Measurements from ENCODE around the gene RBM17. TPM values are rescaled to one million over a fixed set of nuclear protein-coding genes. Genes with fewer than 3 reads are reported as not detected.
"Not testable (repeated sequence)": the region's sequence is repeated elsewhere in the genome, so short reads cannot be mapped to it uniquely, and the experiment has no call there.

RBM17 gene
- total and polyA plus RNA-seq, 11 donors = 29.2 to 83.9 (median 60.6) TPM

DNA sequence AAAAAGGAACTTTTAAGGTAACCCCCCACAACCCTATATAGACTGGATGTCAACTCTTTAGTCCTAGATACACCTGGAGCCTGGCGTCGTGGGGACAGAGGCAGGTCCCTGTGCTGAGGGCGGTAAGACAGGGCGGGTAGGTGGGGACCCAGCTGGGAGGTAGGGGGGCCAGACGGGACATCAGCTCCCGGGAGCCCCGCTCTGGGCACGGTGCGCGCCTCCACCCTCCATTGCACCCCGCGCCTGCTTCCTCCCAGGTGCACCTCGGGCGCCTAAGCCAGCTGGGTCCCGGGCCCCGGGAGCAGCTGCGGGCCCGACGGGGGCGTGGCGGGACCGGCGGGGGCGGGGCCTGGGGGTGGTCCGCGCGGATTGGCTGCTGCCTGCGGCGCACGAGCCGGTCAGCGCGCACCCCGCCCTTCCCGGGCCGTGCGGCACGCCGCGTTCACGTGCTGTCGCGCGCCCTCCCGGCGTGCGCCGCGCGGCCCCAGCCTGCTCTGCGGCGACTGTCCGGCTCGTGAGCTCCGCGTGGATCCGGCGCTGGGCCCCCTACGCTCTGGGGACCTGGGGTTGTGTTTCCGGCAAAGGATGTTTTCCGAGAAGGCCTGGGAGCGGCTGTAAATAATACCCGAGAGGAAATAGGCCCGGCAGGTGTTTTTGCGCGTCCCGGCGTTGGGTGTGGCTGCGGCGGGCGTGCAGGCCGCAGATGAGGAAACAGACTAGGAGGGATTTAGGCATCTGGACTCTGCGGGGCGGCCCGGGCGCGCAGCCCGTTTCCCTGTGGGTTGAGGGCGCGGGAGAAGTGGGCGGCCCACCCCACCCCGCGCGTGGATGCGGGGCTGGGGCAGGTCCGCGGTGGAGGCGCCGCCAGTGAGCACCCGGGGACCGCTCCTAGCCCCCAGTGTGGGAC is 74.8 kb downstream of the RBM17 start:
- peak; percentile 97 to 100 (median 98) for ATAC-seq
- intact Hi-C loops (cut with DNase I) = loop anchor here in 7 of 10 donors (2.0 to 5.0 kb wide), 4 partner anchors 19 to 71 kb away; partner anchors contain the start of gene PFKFB3 (in 7 of the 7)

DNA sequence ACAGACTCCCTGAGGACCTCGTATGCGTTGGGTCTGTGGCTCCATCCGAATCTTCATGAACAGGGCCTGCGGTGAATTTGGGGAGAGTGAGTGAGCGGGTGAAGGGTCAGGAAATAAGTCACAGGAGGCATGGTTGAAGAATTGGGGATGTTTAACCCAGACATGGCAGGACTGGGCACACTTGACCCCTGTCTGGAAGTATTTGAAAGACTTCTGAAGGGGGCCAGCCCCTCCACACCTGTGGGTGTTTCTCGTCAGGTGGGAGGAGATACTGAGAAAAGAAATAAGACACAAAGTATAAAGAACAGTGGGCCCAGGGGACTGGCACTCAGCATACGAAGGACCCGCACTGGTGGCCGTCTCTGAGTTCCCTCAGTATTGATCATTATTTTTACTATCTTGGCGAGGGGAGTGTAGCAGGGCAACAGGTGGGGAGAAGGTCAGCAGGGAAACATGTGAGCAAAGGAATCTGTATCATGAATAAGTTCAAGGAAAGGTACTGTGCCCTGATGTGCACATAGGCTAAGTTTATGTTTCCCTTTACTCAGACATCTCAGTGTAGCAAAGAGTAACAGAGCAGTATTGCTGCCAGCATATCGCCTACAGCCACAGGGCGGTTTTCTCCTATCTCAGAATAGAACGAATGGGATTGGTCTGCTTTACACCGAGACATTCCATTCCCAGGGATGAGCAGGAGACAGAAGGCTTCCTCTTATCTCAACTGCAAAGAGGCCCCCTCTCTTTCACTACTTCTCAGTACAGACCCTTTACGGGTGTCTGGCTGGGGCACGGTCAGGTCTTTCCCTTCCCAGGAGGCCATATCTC is 75.6 kb downstream of the RBM17 start:
- H3K4me3 ChIP-seq = peak overlapping the region; percentile 55 to 93 (median 78)
- H3K36me3 ChIP-seq = peaks cover 0 to 17% (median 7%) of the 10 kb centered on the region in 9 donors
- TF ChIP-seq POLR2A (IDR thresholded peaks at IDR 0.05) = no peak
- TF ChIP-seq CTCF (IDR thresholded peaks at IDR 0.05) = no peak
- peak in 1 of 5 donors; percentile 17 for DNase-seq
- peak overlapping the region; percentile 83 to 99 (median 94) for H3K27ac ChIP-seq
- H3K9me3 ChIP-seq = no peaks in the 10 kb centered on the region
- H3K4me1 ChIP-seq = peaks cover 4 to 48% (median 26%) of the 10 kb centered on the region in 12 donors
- H3K27me3 ChIP-seq = no peaks in the 10 kb centered on the region
- ATAC-seq = no peak
- 14 to 31% (median 19%) methylated on average over 16 of the region's 16 CpGs for WGBS, 4 donors
- intact Hi-C loops (cut with DNase I) = loop anchor here in 7 of 10 donors (2.0 to 5.0 kb wide), 3 partner anchors 38 to 72 kb away; partner anchors contain the start of gene PFKFB3 (in 7 of the 7)

More for the DNA sequence above, 74.8 kb downstream of the RBM17 start:
- Histone ChIP-seq H3K4me3 (peak overlapping the region; percentile 55 to 93 (median 78)), H3K36me3 (peaks cover 0 to 17% (median 7%) of the 10 kb centered on the region in 9 donors), H3K9me3 (no peaks in the 10 kb centered on the region), H3K27me3 (no peaks in the 10 kb centered on the region), H3K27ac (peak overlapping the region; percentile 83 to 99 (median 94)), H3K4me1 (peaks cover 4 to 44% (median 24%) of the 10 kb centered on the region in 12 donors)
- peak; percentile 92 to 95 (median 94) for DNase-seq
- TF ChIP-seq CTCF (IDR thresholded peaks at IDR 0.05) (no peak), POLR2A (IDR thresholded peaks at IDR 0.05) (peak in 1 of 2 donors; percentile 58)
- WGBS, 4 donors = 1 to 3% (median 1%) methylated on average over 24 to 91 of the region's 91 CpGs

DNA sequence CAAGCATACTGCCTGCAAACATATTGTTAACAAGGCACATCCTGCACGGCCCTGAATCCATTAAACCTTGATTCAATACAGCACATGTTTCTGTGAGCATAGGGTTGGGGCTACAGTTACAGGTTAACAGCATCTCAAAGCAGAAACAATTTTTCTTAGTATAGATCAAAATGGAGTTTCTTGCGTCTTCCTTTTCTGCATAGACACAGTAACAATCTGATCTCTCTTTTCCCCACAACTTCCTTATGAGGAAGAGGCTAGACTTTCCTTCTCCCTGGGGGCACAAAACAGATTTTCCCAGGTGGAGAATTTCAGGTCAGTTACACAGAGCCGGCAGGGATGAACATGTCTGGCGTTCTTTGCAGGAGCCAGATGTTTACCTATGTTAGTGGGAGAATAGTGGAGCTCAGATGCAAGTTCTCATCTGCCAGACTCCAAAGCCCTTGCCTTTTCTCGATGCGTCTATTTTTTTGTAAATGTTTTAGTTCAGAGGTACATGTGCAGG is 76.4 kb downstream of the RBM17 start:
- intact Hi-C loops (cut with DNase I) = loop anchor here in 3 of 10 donors (2.0 to 5.0 kb wide), 2 partner anchors 37 to 38 kb away; partner anchors contain the start of gene PFKFB3 (in 3 of the 3)

GRCh38 chr10:6165933-6166332 is 77.1 kb downstream of the RBM17 start:
- 88 to 90% (median 89%) methylated on average over 15 of the region's 15 CpGs for WGBS, 4 donors
- Histone ChIP-seq H3K27ac (peak overlapping the region in 1 of 12 donors; percentile 99), H3K36me3 (peaks cover 0 to 17% (median 7%) of the 10 kb centered on the region in 9 donors), H3K4me1 (peaks cover 4 to 63% (median 33%) of the 10 kb centered on the region in 12 donors)
- not testable (repeated sequence) for H3K9me3 ChIP-seq, ATAC-seq, H3K4me3 ChIP-seq, DNase-seq, H3K27me3 ChIP-seq
- intact Hi-C loops (cut with DNase I) = loop anchor here in 3 of 10 donors (2.0 to 5.0 kb wide), 2 partner anchors 36 to 37 kb away; partner anchors contain the start of gene PFKFB3 (in 3 of the 3)

More for the DNA sequence above, 76.4 kb downstream of the RBM17 start:
- no peaks in the 10 kb centered on the region for H3K9me3 ChIP-seq
- no peak for DNase-seq
- H3K4me1 ChIP-seq = peaks cover 4 to 56% (median 27%) of the 10 kb centered on the region in 12 donors
- peak overlapping the region in 8 of 12 donors; percentile 83 to 99 (median 96) for H3K27ac ChIP-seq
- peaks cover 0 to 17% (median 7%) of the 10 kb centered on the region in 9 donors for H3K36me3 ChIP-seq
- no peaks in the 10 kb centered on the region for H3K27me3 ChIP-seq
- no peak for ATAC-seq
- WGBS, 4 donors = 40 to 47% (median 44%) methylated on average over 6 of the region's 6 CpGs
- no peak overlapping the region for H3K4me3 ChIP-seq
- TF ChIP-seq POLR2A (IDR thresholded peaks at IDR 0.05) = no peak

Small RNA genes lying within 50 kb of the gene (microRNA-seq; reads per million reads assigned to microRNA genes)
- gene MIR3155A = 0 reads per million in 4 donors
- 0 reads per million in 4 donors for gene MIR3155B

Other genes with a start within 250 kb of the RBM17 start
- gene ANKRD16, start 199.1 kb upstream of the RBM17 start, total RNA-seq = 1 to 10 TPM; 1.7 to 5.0 (median 2.9) TPM
- gene ANKRD16, start 199.1 kb upstream of the RBM17 start, polyA plus RNA-seq = 1 to 10 TPM; 2.0 to 2.7 TPM
- 100 to 1,000 TPM in 2 of 9 donors, 10 to 100 TPM in 7; 57.4 to 111 (median 83.5) TPM for gene FBH1, start 198.8 kb upstream of the RBM17 start, total RNA-seq
- gene FBH1, start 198.8 kb upstream of the RBM17 start, polyA plus RNA-seq = 10 to 100 TPM; 59.1 to 84.4 TPM
- 10 to 100 TPM in 4 of 9 donors, 1 to 10 TPM in 5; 2.2 to 41.1 (median 6.0) TPM for gene IL15RA, start 111.5 kb upstream of the RBM17 start, total RNA-seq
- 10 to 100 TPM in 1 of 2 donors, 1 to 10 TPM in 1; 6.6 to 13.4 TPM for gene IL15RA, start 111.5 kb upstream of the RBM17 start, polyA plus RNA-seq
- gene IL2RA, start 26.7 kb upstream of the RBM17 start, total RNA-seq = 10 to 100 TPM in 1 of 9 donors, 1 to 10 TPM in 4, under 1 TPM in 3, not detected in 1; 0.32 to 11.1 (median 1.3) TPM
- gene IL2RA, start 26.7 kb upstream of the RBM17 start, polyA plus RNA-seq = under 1 TPM; 0.11 to 0.78 TPM
- gene PFKFB3, start 113.9 kb downstream of the RBM17 start, total RNA-seq = 10 to 100 TPM in 7 of 9 donors, 1 to 10 TPM in 2; 8.4 to 53.1 (median 15.1) TPM
- gene PFKFB3, start 113.9 kb downstream of the RBM17 start, polyA plus RNA-seq = 10 to 100 TPM in 1 of 2 donors, 1 to 10 TPM in 1; 6.2 to 11.9 TPM

All from heart left ventricle (tissue), 16 donors.